ENCODE data around the gene NKTR.

Gene NKTR

DNA sequence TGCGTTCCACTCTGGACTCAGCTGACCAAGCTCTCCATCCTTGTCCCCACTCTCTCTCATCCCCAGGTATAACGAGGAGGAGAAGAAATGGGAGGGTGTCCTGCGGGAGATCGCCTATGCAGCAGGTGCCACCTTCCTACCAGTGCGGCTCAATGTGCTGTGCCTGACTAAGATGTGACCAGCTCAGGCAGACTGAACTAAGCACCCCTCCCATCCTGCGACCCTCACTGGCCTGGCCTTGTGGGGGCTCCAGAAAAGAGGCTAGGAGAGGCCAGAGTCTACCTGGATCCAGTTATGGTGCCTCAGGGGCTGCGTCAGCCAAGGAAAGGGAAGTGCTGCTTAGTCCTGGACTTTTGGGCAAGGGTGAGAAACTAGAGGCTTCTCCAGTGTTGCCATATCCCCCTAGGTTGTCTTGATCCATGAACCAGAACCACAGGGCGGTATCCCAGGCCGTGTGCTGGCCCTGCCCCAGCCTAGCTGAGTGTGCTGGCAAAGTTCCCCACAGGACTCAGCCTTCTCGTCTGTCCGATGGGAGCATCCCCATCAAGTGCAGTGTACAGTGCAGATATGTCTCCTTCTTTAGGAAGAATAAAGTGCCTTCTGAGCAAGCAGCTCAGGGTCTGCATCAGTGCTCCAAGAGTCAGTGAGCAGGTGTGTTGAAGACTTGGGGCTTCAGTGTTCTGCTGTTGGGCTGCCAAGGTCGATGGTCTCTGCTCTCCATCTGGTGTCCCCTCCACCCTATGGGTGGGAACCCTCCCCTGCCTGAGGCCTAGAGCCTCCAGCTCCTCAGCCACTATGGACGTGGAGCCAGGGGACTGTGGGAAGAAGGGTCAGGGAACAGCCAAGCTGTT, 91.6 kb downstream of the NKTR start:
- in situ Hi-C loops (cut with MboI; ENCODE audit: low sequenced_read_pairs), result no loop called here

GRCh38 chr3:42692667-42693529, 92.4 kb downstream of the NKTR start:
- in situ Hi-C loops (cut with MboI; ENCODE audit: low sequenced_read_pairs), result no loop called here

GRCh38 chr3:42693530-42693930, 93.0 kb downstream of the NKTR start:
- in situ Hi-C loops (cut with MboI; ENCODE audit: low sequenced_read_pairs), result no loop called here

GRCh38 chr3:42694366-42694765, 93.9 kb downstream of the NKTR start:
- in situ Hi-C loops (cut with MboI; ENCODE audit: low sequenced_read_pairs), result no loop called here

DNA sequence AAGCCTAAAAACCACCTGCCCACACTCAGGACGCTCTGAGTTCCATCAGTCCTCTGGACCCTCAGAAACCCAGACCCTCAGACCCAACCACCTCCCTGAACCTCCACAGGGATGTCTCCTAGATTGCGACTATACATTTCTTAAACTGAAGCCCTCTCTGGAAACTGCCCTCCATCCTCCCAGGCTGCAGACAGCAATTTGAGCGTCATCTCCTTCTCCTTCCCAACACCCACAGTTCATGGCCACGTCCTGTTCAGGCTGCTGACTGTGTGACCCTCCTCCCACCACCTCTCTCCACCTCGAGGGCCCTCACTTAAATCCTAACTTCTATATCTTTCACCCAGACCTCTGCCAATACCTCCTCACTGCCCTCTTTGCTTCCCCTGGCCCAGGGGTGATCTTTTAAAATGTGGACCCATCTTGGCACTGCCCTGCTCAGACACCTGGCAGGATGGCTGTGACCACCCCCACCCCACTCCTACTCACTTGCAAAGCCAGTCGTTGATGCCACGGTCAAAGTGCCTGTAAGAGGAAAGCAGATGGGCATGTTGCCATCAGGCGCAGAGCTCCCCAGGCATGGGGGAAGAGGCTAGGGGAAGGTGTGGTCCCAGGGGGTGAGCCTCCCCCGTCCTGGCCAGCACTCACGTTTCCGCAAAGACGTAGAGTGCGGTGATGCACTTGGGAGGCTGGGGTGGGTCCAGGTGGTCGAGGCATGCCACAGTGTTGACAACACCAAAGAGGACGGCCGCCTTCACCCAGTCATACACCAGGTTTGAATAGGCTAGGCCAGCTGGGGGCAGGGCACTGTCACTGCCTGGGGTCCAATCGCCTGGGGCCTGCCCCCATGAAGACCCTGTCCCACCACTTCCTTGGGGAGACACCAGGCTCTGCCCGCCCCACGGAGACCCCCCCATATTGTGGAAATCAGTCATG, 96.1 kb downstream of the NKTR start:
- in situ Hi-C loops (cut with MboI; ENCODE audit: low sequenced_read_pairs), result no loop called here

- in situ Hi-C loops (cut with MboI; ENCODE audit: low sequenced_read_pairs), result no loop called here
Observed at GRCh38 chr3:42697289-42698051, 97.0 kb downstream of the NKTR start.

Measured in hTERT RPE-1 (cell line).